Testis (tissue), 2 donors: ENCODE measurements around the gene GLMP.

Source experiments
- CTCF ChIP-seq, 3 experiments: fragments of 450-650 bp in 2 of 3; fragments of 200-600 bp in 1 of 3; sonication (generic) in 1 of 3; IDR thresholded peaks; one replicate each; pipeline ENCODE4 v1.5.1; 2016 to 2019; ENCODE audit warnings: antibody characterized with exemption in 3 of 3, mild to moderate bottlenecking in 2 of 3, moderate library complexity in 1 of 3
- POLR2A ChIP-seq: fragments of 450-650 bp; IDR thresholded peaks from one replicate; pipeline ENCODE4 v1.6.1; 2017; ENCODE audit warnings: antibody characterized with exemption, mild to moderate bottlenecking, moderate library complexity

DNA sequence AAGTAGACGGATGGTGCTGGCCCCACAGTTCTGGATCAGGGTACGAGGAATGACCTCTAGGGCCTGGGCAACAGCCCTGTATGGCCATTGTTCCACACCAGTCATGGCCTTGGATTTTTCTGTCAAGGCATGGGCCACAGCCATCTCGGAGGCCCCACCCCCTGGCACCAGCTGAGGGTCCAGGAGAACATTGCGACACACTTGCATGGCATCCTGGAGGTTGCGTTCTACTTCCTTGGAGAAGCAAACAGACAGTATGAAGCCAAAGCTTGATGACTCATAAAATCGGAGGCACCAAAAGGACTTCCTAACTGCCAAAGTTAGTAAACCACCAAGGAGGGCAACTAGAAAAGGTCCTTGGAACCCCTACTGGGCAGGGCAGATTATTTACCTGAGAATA, 15.5 kb upstream of the GLMP start:
- TF ChIP-seq CTCF (IDR thresholded peaks at IDR 0.05): no peak
- TF ChIP-seq POLR2A: no peak
